ENCODE measurements around the gene MED26. TPM values are rescaled to one million over a fixed set of nuclear protein-coding genes. Genes with fewer than 3 reads are reported as not detected.

The MED26 gene
- total and polyA plus RNA-seq, 9 donors, result 5.3 to 8.0 (median 6.8) TPM

- Histone ChIP-seq H3K4me1 (ENCODE audit: control insufficient read depth, insufficient read depth, low read length) (peaks cover 30% of the 10 kb centered on the region), H3K9me3 (replicated peaks; ENCODE audit: control insufficient read depth, low read depth, low read length) (no peaks in the 10 kb centered on the region), H3K27me3 (ENCODE audit: control insufficient read depth, insufficient read depth, low read length) (no peaks in the 10 kb centered on the region), H3K27ac (ENCODE audit: low read length) (peak overlapping the region; percentile 5), H3K36me3 (ENCODE audit: control insufficient read depth, insufficient read depth, low read length) (peaks cover 2% of the 10 kb centered on the region), H3K4me3 (ENCODE audit: low read length) (no peak overlapping the region)
- WGBS (ENCODE audit: insufficient coverage), result 53% methylated on average over 8 of the region's 8 CpGs
- peak; percentile 48 for DNase-seq
Measured at GRCh38 chr19:16605553-16605994, 22.4 kb downstream of the MED26 start.

GRCh38 chr19:16605115-16605514 lies 22.9 kb downstream of the MED26 start:
- 86% methylated on average over 1 of the region's 3 CpGs for WGBS (ENCODE audit: insufficient coverage)
- Histone ChIP-seq H3K27me3 (ENCODE audit: control insufficient read depth, insufficient read depth, low read length) (no peaks in the 10 kb centered on the region), H3K4me3 (ENCODE audit: low read length) (no peak overlapping the region), H3K27ac (ENCODE audit: low read length) (no peak overlapping the region), H3K36me3 (ENCODE audit: control insufficient read depth, insufficient read depth, low read length) (peaks cover 2% of the 10 kb centered on the region), H3K4me1 (ENCODE audit: control insufficient read depth, insufficient read depth, low read length) (peaks cover 35% of the 10 kb centered on the region), H3K9me3 (replicated peaks; ENCODE audit: control insufficient read depth, low read depth, low read length) (no peaks in the 10 kb centered on the region)
- no peak for DNase-seq

GRCh38 chr19:16604615-16605014 lies 23.4 kb downstream of the MED26 start:
- no peak for DNase-seq
- Histone ChIP-seq H3K4me3 (ENCODE audit: low read length) (no peak overlapping the region), H3K36me3 (ENCODE audit: control insufficient read depth, insufficient read depth, low read length) (peaks cover 2% of the 10 kb centered on the region), H3K27ac (ENCODE audit: low read length) (no peak overlapping the region), H3K27me3 (ENCODE audit: control insufficient read depth, insufficient read depth, low read length) (no peaks in the 10 kb centered on the region), H3K4me1 (ENCODE audit: control insufficient read depth, insufficient read depth, low read length) (peaks cover 38% of the 10 kb centered on the region), H3K9me3 (replicated peaks; ENCODE audit: control insufficient read depth, low read depth, low read length) (no peaks in the 10 kb centered on the region)
- WGBS (ENCODE audit: insufficient coverage), result 85% methylated on average over 4 of the region's 6 CpGs

- Histone ChIP-seq H3K36me3 (ENCODE audit: control insufficient read depth, insufficient read depth, low read length) (peaks cover 2% of the 10 kb centered on the region), H3K27ac (ENCODE audit: low read length) (no peak overlapping the region), H3K27me3 (ENCODE audit: control insufficient read depth, insufficient read depth, low read length) (no peaks in the 10 kb centered on the region), H3K4me3 (ENCODE audit: low read length) (no peak overlapping the region), H3K9me3 (replicated peaks; ENCODE audit: control insufficient read depth, low read depth, low read length) (no peaks in the 10 kb centered on the region), H3K4me1 (ENCODE audit: control insufficient read depth, insufficient read depth, low read length) (peaks cover 45% of the 10 kb centered on the region)
- no peak for DNase-seq
- WGBS (ENCODE audit: insufficient coverage), result 51% methylated on average over 2 of the region's 3 CpGs
Measured at GRCh38 chr19:16603090-16603489, 24.9 kb downstream of the MED26 start.

GRCh38 chr19:16601378-16602052 lies 26.5 kb downstream of the MED26 start:
- no peak for DNase-seq
- peaks cover 1% of the 10 kb centered on the region for H3K36me3 ChIP-seq (ENCODE audit: control insufficient read depth, insufficient read depth, low read length)
- H3K4me1 ChIP-seq (ENCODE audit: control insufficient read depth, insufficient read depth, low read length), result peaks cover 41% of the 10 kb centered on the region
- no peaks in the 10 kb centered on the region for H3K27me3 ChIP-seq (ENCODE audit: control insufficient read depth, insufficient read depth, low read length)
- H3K9me3 ChIP-seq (replicated peaks; ENCODE audit: control insufficient read depth, low read depth, low read length), result no peaks in the 10 kb centered on the region
- 92% methylated on average over 18 of the region's 20 CpGs for WGBS (ENCODE audit: insufficient coverage)
- H3K4me3 ChIP-seq (ENCODE audit: low read length), result no peak overlapping the region
- H3K27ac ChIP-seq (ENCODE audit: low read length), result peak overlapping the region; percentile 20

- no peaks in the 10 kb centered on the region for H3K9me3 ChIP-seq (replicated peaks; ENCODE audit: control insufficient read depth, low read depth, low read length)
- H3K4me1 ChIP-seq (ENCODE audit: control insufficient read depth, insufficient read depth, low read length), result peaks cover 37% of the 10 kb centered on the region
- H3K36me3 ChIP-seq (ENCODE audit: control insufficient read depth, insufficient read depth, low read length), result no peaks in the 10 kb centered on the region
- no peak overlapping the region for H3K4me3 ChIP-seq (ENCODE audit: low read length)
- no peaks in the 10 kb centered on the region for H3K27me3 ChIP-seq (ENCODE audit: control insufficient read depth, insufficient read depth, low read length)
- no peak overlapping the region for H3K27ac ChIP-seq (ENCODE audit: low read length)
- DNase-seq, result no peak
- 83% methylated on average over 4 of the region's 5 CpGs for WGBS (ENCODE audit: insufficient coverage)
Measured at GRCh38 chr19:16600824-16601223, 27.2 kb downstream of the MED26 start.

- H3K4me1 ChIP-seq (ENCODE audit: control insufficient read depth, insufficient read depth, low read length), result peaks cover 30% of the 10 kb centered on the region
- WGBS (ENCODE audit: insufficient coverage), result 88% methylated on average over 5 of the region's 6 CpGs
- no peak for DNase-seq
Measured at GRCh38 chr19:16599655-16600346, 28.2 kb downstream of the MED26 start.

GRCh38 chr19:16598848-16599247 lies 29.2 kb downstream of the MED26 start:
- no peak overlapping the region for H3K4me3 ChIP-seq (ENCODE audit: low read length)
- no peak overlapping the region for H3K27ac ChIP-seq (ENCODE audit: low read length)
- 60% methylated on average over 2 of the region's 4 CpGs for WGBS (ENCODE audit: insufficient coverage)
- H3K27me3 ChIP-seq (ENCODE audit: control insufficient read depth, insufficient read depth, low read length), result no peaks in the 10 kb centered on the region
- H3K36me3 ChIP-seq (ENCODE audit: control insufficient read depth, insufficient read depth, low read length), result no peaks in the 10 kb centered on the region
- peaks cover 30% of the 10 kb centered on the region for H3K4me1 ChIP-seq (ENCODE audit: control insufficient read depth, insufficient read depth, low read length)
- DNase-seq, result no peak
- H3K9me3 ChIP-seq (replicated peaks; ENCODE audit: control insufficient read depth, low read depth, low read length), result no peaks in the 10 kb centered on the region

More at GRCh38 chr19:16599655-16600346, 28.2 kb downstream of the MED26 start:
- no peaks in the 10 kb centered on the region for H3K27me3 ChIP-seq (ENCODE audit: control insufficient read depth, insufficient read depth, low read length)
- no peaks in the 10 kb centered on the region for H3K9me3 ChIP-seq (replicated peaks; ENCODE audit: control insufficient read depth, low read depth, low read length)
- no peaks in the 10 kb centered on the region for H3K36me3 ChIP-seq (ENCODE audit: control insufficient read depth, insufficient read depth, low read length)
- no peak overlapping the region for H3K4me3 ChIP-seq (ENCODE audit: low read length)
- H3K27ac ChIP-seq (ENCODE audit: low read length), result no peak overlapping the region

GRCh38 chr19:16596399-16596798 lies 31.6 kb downstream of the MED26 start:
- Histone ChIP-seq H3K9me3 (replicated peaks; ENCODE audit: control insufficient read depth, low read depth, low read length) (no peaks in the 10 kb centered on the region), H3K36me3 (ENCODE audit: control insufficient read depth, insufficient read depth, low read length) (no peaks in the 10 kb centered on the region), H3K4me3 (ENCODE audit: low read length) (no peak overlapping the region), H3K27ac (ENCODE audit: low read length) (no peak overlapping the region), H3K4me1 (ENCODE audit: control insufficient read depth, insufficient read depth, low read length) (peaks cover 31% of the 10 kb centered on the region), H3K27me3 (ENCODE audit: control insufficient read depth, insufficient read depth, low read length) (no peaks in the 10 kb centered on the region)
- 92% methylated on average over 7 of the region's 9 CpGs for WGBS (ENCODE audit: insufficient coverage)
- no peak for DNase-seq

GRCh38 chr19:16595097-16595496 lies 32.9 kb downstream of the MED26 start:
- DNase-seq, result no peak
- 92% methylated on average over 8 of the region's 8 CpGs for WGBS (ENCODE audit: insufficient coverage)
- H3K27me3 ChIP-seq (ENCODE audit: control insufficient read depth, insufficient read depth, low read length), result no peaks in the 10 kb centered on the region
- no peak overlapping the region for H3K27ac ChIP-seq (ENCODE audit: low read length)
- no peak overlapping the region for H3K4me3 ChIP-seq (ENCODE audit: low read length)
- no peaks in the 10 kb centered on the region for H3K9me3 ChIP-seq (replicated peaks; ENCODE audit: control insufficient read depth, low read depth, low read length)
- H3K4me1 ChIP-seq (ENCODE audit: control insufficient read depth, insufficient read depth, low read length), result peaks cover 24% of the 10 kb centered on the region
- H3K36me3 ChIP-seq (ENCODE audit: control insufficient read depth, insufficient read depth, low read length), result no peaks in the 10 kb centered on the region
